ENCODE data around the gene BCL2L13.
"Not testable (repeated sequence)": the region's sequence is repeated elsewhere in the genome, so short reads cannot be mapped to it uniquely, and the experiment has no call there.

Gene BCL2L13

GRCh38 chr22:17628406-17629172 is 10.0 kb upstream of the BCL2L13 start, which contains the start of gene ATP6V1E1:
ATP6V1E1 (minus strand) TSS chr22:17628749; CDS start chr22:17628635, 114 bp downstream.
- peak within 1 kb of the TSS; percentile 99 for H3K9ac ChIP-seq (ENCODE audit: insufficient read length, low read depth)
- H3K9me3 ChIP-seq (ENCODE audit: insufficient read depth, low read length) = no peaks in the 10 kb centered on the region
- no peaks in the 10 kb centered on the region for H3K4me1 ChIP-seq (ENCODE audit: insufficient read depth, insufficient read length)
- peak; percentile 89 for DNase-seq (ENCODE audit: low read depth, low spot score)
- H3K27me3 ChIP-seq (ENCODE audit: insufficient read depth, insufficient read length) = no peaks in the 10 kb centered on the region
- H3K4me3 ChIP-seq (ENCODE audit: insufficient read length, low read depth) = peak within 1 kb of the TSS; percentile 99
- TF ChIP-seq SUZ12 (IDR thresholded peaks at IDR 0.05; ENCODE audit: extremely low read depth, insufficient read depth, insufficient read length) = no peak
- TF ChIP-seq ZNF274 (IDR thresholded peaks at IDR 0.05; ENCODE audit: low read depth, low read length) = no peak
- TF ChIP-seq YY1 (IDR thresholded peaks at IDR 0.05; ENCODE audit: insufficient read depth, insufficient read length) = no peak
- H3K36me3 ChIP-seq (ENCODE audit: insufficient read depth, insufficient read length, low read length) = peaks cover 5% of the 10 kb centered on the region

GRCh38 chr22:17629173-17629489 is 9.4 kb upstream of the BCL2L13 start:
- TF ChIP-seq YY1 (IDR thresholded peaks at IDR 0.05; ENCODE audit: insufficient read depth, insufficient read length) (no peak), SUZ12 (IDR thresholded peaks at IDR 0.05; ENCODE audit: extremely low read depth, insufficient read depth, insufficient read length) (no peak), ZNF274 (IDR thresholded peaks at IDR 0.05; ENCODE audit: low read depth, low read length) (no peak)
- H3K27me3 ChIP-seq (ENCODE audit: insufficient read depth, insufficient read length) = no peaks in the 10 kb centered on the region
- peak overlapping the region; percentile 99 for H3K4me3 ChIP-seq (ENCODE audit: insufficient read length, low read depth)
- H3K4me1 ChIP-seq (ENCODE audit: insufficient read depth, insufficient read length) = no peaks in the 10 kb centered on the region
- H3K36me3 ChIP-seq (ENCODE audit: insufficient read depth, insufficient read length, low read length) = peaks cover 3% of the 10 kb centered on the region
- peak overlapping the region; percentile 99 for H3K9ac ChIP-seq (ENCODE audit: insufficient read length, low read depth)
- H3K9me3 ChIP-seq (ENCODE audit: insufficient read depth, low read length) = no peaks in the 10 kb centered on the region
- no peak for DNase-seq (ENCODE audit: low read depth, low spot score)

- Histone ChIP-seq H3K9me3 (ENCODE audit: insufficient read depth, low read length) (no peaks in the 10 kb centered on the region), H3K4me1 (ENCODE audit: insufficient read depth, insufficient read length) (no peaks in the 10 kb centered on the region), H3K9ac (ENCODE audit: insufficient read length, low read depth) (peak overlapping the region; percentile 99), H3K27me3 (ENCODE audit: insufficient read depth, insufficient read length) (no peaks in the 10 kb centered on the region), H3K4me3 (ENCODE audit: insufficient read length, low read depth) (no peak overlapping the region), H3K36me3 (ENCODE audit: insufficient read depth, insufficient read length, low read length) (no peaks in the 10 kb centered on the region)
- DNase-seq (ENCODE audit: low read depth, low spot score) = no peak
- TF ChIP-seq YY1 (IDR thresholded peaks at IDR 0.05; ENCODE audit: insufficient read depth, insufficient read length) (no peak), SUZ12 (IDR thresholded peaks at IDR 0.05; ENCODE audit: extremely low read depth, insufficient read depth, insufficient read length) (no peak), ZNF274 (IDR thresholded peaks at IDR 0.05; ENCODE audit: low read depth, low read length) (no peak)
Measured at GRCh38 chr22:17629641-17630040, 8.9 kb upstream of the BCL2L13 start.

GRCh38 chr22:17631076-17631565 is 7.4 kb upstream of the BCL2L13 start:
- no peaks in the 10 kb centered on the region for H3K27me3 ChIP-seq (ENCODE audit: insufficient read depth, insufficient read length)
- no peak overlapping the region for H3K9ac ChIP-seq (ENCODE audit: insufficient read length, low read depth)
- H3K36me3 ChIP-seq (ENCODE audit: insufficient read depth, insufficient read length, low read length) = no peaks in the 10 kb centered on the region
- H3K9me3 ChIP-seq (ENCODE audit: insufficient read depth, low read length) = no peaks in the 10 kb centered on the region
- TF ChIP-seq YY1 (IDR thresholded peaks at IDR 0.05; ENCODE audit: insufficient read depth, insufficient read length) (no peak), ZNF274 (IDR thresholded peaks at IDR 0.05; ENCODE audit: low read depth, low read length) (no peak), SUZ12 (IDR thresholded peaks at IDR 0.05; ENCODE audit: extremely low read depth, insufficient read depth, insufficient read length) (no peak)
- H3K4me1 ChIP-seq (ENCODE audit: insufficient read depth, insufficient read length) = no peaks in the 10 kb centered on the region
- no peak overlapping the region for H3K4me3 ChIP-seq (ENCODE audit: insufficient read length, low read depth)
- no peak for DNase-seq (ENCODE audit: low read depth, low spot score)

GRCh38 chr22:17633217-17633997 is 5.2 kb upstream of the BCL2L13 start:
- no peaks in the 10 kb centered on the region for H3K4me1 ChIP-seq (ENCODE audit: insufficient read depth, insufficient read length)
- DNase-seq (ENCODE audit: low read depth, low spot score) = no peak
- H3K36me3 ChIP-seq (ENCODE audit: insufficient read depth, insufficient read length, low read length) = no peaks in the 10 kb centered on the region
- no peaks in the 10 kb centered on the region for H3K9me3 ChIP-seq (ENCODE audit: insufficient read depth, low read length)
- no peak overlapping the region for H3K4me3 ChIP-seq (ENCODE audit: insufficient read length, low read depth)
- H3K9ac ChIP-seq (ENCODE audit: insufficient read length, low read depth) = no peak overlapping the region
- no peak for TF ChIP-seq SUZ12 (IDR thresholded peaks at IDR 0.05; ENCODE audit: extremely low read depth, insufficient read depth, insufficient read length)
- TF ChIP-seq ZNF274 (IDR thresholded peaks at IDR 0.05; ENCODE audit: low read depth, low read length) = no peak
- no peak for TF ChIP-seq YY1 (IDR thresholded peaks at IDR 0.05; ENCODE audit: insufficient read depth, insufficient read length)
- H3K27me3 ChIP-seq (ENCODE audit: insufficient read depth, insufficient read length) = no peaks in the 10 kb centered on the region

GRCh38 chr22:17633998-17634323 is 4.6 kb upstream of the BCL2L13 start:
- DNase-seq (ENCODE audit: low read depth, low spot score) = no peak
- Histone ChIP-seq H3K36me3 (ENCODE audit: insufficient read depth, insufficient read length, low read length) (no peaks in the 10 kb centered on the region), H3K9me3 (ENCODE audit: insufficient read depth, low read length) (no peaks in the 10 kb centered on the region), H3K4me1 (ENCODE audit: insufficient read depth, insufficient read length) (no peaks in the 10 kb centered on the region), H3K9ac (ENCODE audit: insufficient read length, low read depth) (no peak overlapping the region), H3K27me3 (ENCODE audit: insufficient read depth, insufficient read length) (no peaks in the 10 kb centered on the region), H3K4me3 (ENCODE audit: insufficient read length, low read depth) (no peak overlapping the region)
- TF ChIP-seq SUZ12 (IDR thresholded peaks at IDR 0.05; ENCODE audit: extremely low read depth, insufficient read depth, insufficient read length) (no peak), ZNF274 (IDR thresholded peaks at IDR 0.05; ENCODE audit: low read depth, low read length) (no peak), YY1 (IDR thresholded peaks at IDR 0.05; ENCODE audit: insufficient read depth, insufficient read length) (no peak)

- no peak for DNase-seq (ENCODE audit: low read depth, low spot score)
- Histone ChIP-seq H3K4me1 (ENCODE audit: insufficient read depth, insufficient read length) (no peaks in the 10 kb centered on the region), H3K9ac (ENCODE audit: insufficient read length, low read depth) (no peak overlapping the region), H3K36me3 (ENCODE audit: insufficient read depth, insufficient read length, low read length) (no peaks in the 10 kb centered on the region), H3K4me3 (ENCODE audit: insufficient read length, low read depth) (no peak overlapping the region), H3K9me3 (ENCODE audit: insufficient read depth, low read length) (no peaks in the 10 kb centered on the region), H3K27me3 (ENCODE audit: insufficient read depth, insufficient read length) (no peaks in the 10 kb centered on the region)
- no peak for TF ChIP-seq YY1 (IDR thresholded peaks at IDR 0.05; ENCODE audit: insufficient read depth, insufficient read length)
- TF ChIP-seq ZNF274 (IDR thresholded peaks at IDR 0.05; ENCODE audit: low read depth, low read length) = no peak
- no peak for TF ChIP-seq SUZ12 (IDR thresholded peaks at IDR 0.05; ENCODE audit: extremely low read depth, insufficient read depth, insufficient read length)
Measured at GRCh38 chr22:17634696-17635095, 3.9 kb upstream of the BCL2L13 start.

GRCh38 chr22:17636850-17637249 is 1.7 kb upstream of the BCL2L13 start:
- not testable (repeated sequence) for H3K27me3 ChIP-seq (ENCODE audit: insufficient read depth, insufficient read length); H3K9me3 ChIP-seq (ENCODE audit: insufficient read depth, low read length); DNase-seq (ENCODE audit: low read depth, low spot score); H3K4me1 ChIP-seq (ENCODE audit: insufficient read depth, insufficient read length); H3K9ac ChIP-seq (ENCODE audit: insufficient read length, low read depth); H3K4me3 ChIP-seq (ENCODE audit: insufficient read length, low read depth)
- H3K36me3 ChIP-seq (ENCODE audit: insufficient read depth, insufficient read length, low read length) = peaks cover 13% of the 10 kb centered on the region
